ENCODE results near the gene MRAS. TPM values are rescaled to one million over a fixed set of nuclear protein-coding genes. Genes with fewer than 3 reads are reported as not detected.

The MRAS gene
- polyA plus RNA-seq, 1 of the 3 experiments (the other 2 are of a cell fraction), result 25.0 TPM

DNA sequence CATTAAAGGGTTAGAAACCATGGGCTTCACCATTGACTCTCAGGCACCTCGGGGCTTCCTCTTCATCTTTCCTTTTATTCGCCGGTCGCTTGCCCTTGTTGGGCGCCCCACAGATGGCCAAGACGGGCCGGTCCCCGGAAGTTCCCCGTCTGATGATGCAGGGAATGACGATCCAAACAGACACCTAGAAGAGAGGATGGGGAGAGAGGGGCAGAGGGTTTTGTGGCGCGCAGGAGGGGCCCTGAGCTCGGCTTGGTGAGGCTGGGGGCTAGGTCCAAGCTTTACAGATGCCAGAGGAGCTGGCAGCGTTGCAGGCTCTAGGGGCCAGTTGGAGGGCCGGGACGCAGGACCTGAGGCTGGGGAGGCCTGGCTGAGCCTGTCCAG lies 85.5 kb downstream of the MRAS start:
- H3K27me3 ChIP-seq (ENCODE audit: insufficient read depth), result peaks cover 11% of the 10 kb centered on the region; the same call in 1 of the 2 replicates
- no peaks in the 10 kb centered on the region for H3F3A ChIP-seq (replicated peaks; ENCODE audit: insufficient read depth)
- 90% methylated on average over 14 of the region's 16 CpGs for WGBS (ENCODE audit: low lambda C conversion rate)
- no peak overlapping the region for H2AFZ ChIP-seq (ENCODE audit: low read depth)
- H3K4me1 ChIP-seq (ENCODE audit: control insufficient read depth in 1 of 2, insufficient read depth in 2 of 2, low read depth in 1 of 2, low read length in 1 of 2), result peaks cover 0 to 10% of the 10 kb centered on the region in 2 experiments; a peak in 1 of 4 replicates
- no peak for TF ChIP-seq TAF1 (IDR thresholded peaks at IDR 0.05; ENCODE audit: borderline replicate concordance, low read depth, low read length)
- TF ChIP-seq JUND (IDR thresholded peaks at IDR 0.05), result no peak
- TF ChIP-seq RXRA (IDR thresholded peaks at IDR 0.05; ENCODE audit: borderline replicate concordance, low read depth), result no peak
- TF ChIP-seq ELF1 (IDR thresholded peaks at IDR 0.05), result no peak
- no peak for TF ChIP-seq CTCF (IDR thresholded peaks at IDR 0.05)
- TF ChIP-seq IRF3 (IDR thresholded peaks at IDR 0.05; ENCODE audit: low read depth, low read length), result no peak
- TF ChIP-seq FOXM1 (IDR thresholded peaks at IDR 0.05; ENCODE audit: low read depth), result no peak
- no peak for TF ChIP-seq ZBTB33 (IDR thresholded peaks at IDR 0.05; ENCODE audit: borderline replicate concordance, low read depth)
- TF ChIP-seq TCF12 (IDR thresholded peaks at IDR 0.05), result no peak
- no peak for TF ChIP-seq YY1 (IDR thresholded peaks at IDR 0.05; ENCODE audit: low read depth)
- TF ChIP-seq GATA2 (CRISPR knock-in tag; IDR thresholded peaks at IDR 0.05), result no peak
- TF ChIP-seq RAD21 (IDR thresholded peaks at IDR 0.05; ENCODE audit: low read length), result no peak
- no peak for TF ChIP-seq POLR2AphosphoS5 (IDR thresholded peaks at IDR 0.05; ENCODE audit: low read depth, low read length)
- TF ChIP-seq SMC3 (IDR thresholded peaks at IDR 0.05; ENCODE audit: low read depth, low read length), result no peak
- TF ChIP-seq, protein P1, sequence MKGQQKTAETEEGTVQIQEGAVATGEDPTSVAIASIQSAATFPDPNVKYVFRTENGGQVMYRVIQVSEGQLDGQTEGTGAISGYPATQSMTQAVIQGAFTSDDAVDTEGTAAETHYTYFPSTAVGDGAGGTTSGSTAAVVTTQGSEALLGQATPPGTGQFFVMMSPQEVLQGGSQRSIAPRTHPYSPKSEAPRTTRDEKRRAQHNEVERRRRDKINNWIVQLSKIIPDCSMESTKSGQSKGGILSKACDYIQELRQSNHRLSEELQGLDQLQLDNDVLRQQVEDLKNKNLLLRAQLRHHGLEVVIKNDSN (IDR thresholded peaks at IDR 0.05; ENCODE audit: borderline replicate concordance, low read depth), result no peak
- no peak for TF ChIP-seq USF2 (IDR thresholded peaks at IDR 0.05; ENCODE audit: borderline replicate concordance, low read depth, low read length)
- TF ChIP-seq, protein P2, sequence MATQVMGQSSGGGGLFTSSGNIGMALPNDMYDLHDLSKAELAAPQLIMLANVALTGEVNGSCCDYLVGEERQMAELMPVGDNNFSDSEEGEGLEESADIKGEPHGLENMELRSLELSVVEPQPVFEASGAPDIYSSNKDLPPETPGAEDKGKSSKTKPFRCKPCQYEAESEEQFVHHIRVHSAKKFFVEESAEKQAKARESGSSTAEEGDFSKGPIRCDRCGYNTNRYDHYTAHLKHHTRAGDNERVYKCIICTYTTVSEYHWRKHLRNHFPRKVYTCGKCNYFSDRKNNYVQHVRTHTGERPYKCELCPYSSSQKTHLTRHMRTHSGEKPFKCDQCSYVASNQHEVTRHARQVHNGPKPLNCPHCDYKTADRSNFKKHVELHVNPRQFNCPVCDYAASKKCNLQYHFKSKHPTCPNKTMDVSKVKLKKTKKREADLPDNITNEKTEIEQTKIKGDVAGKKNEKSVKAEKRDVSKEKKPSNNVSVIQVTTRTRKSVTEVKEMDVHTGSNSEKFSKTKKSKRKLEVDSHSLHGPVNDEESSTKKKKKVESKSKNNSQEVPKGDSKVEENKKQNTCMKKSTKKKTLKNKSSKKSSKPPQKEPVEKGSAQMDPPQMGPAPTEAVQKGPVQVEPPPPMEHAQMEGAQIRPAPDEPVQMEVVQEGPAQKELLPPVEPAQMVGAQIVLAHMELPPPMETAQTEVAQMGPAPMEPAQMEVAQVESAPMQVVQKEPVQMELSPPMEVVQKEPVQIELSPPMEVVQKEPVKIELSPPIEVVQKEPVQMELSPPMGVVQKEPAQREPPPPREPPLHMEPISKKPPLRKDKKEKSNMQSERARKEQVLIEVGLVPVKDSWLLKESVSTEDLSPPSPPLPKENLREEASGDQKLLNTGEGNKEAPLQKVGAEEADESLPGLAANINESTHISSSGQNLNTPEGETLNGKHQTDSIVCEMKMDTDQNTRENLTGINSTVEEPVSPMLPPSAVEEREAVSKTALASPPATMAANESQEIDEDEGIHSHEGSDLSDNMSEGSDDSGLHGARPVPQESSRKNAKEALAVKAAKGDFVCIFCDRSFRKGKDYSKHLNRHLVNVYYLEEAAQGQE (IDR thresholded peaks at IDR 0.05; ENCODE audit: low read depth, low read length), result no peak
- ChIA-PET POLR2A (no interaction called here), CTCF (interaction anchor here (0.9 to 2.5 kb wide), 7 partner anchors 8 to 491 kb away, joined by 3 to 20 read pairs (median 3); no protein-coding TSS in a partner anchor)
- H3K79me2 ChIP-seq (ENCODE audit: insufficient read depth), result no peaks in the 10 kb centered on the region
- H3K4me3 ChIP-seq (ENCODE audit: low read depth in 2 of 2, low read length in 1 of 2), result no peak overlapping the region; a peak in 1 of 4 replicates
- no peaks in the 10 kb centered on the region for H3K36me3 ChIP-seq (replicated peaks in 1 of 2; ENCODE audit: control insufficient read depth in 1 of 2, insufficient read depth in 2 of 2, low read length in 1 of 2)
- H3K9me3 ChIP-seq, result no peaks in the 10 kb centered on the region
- no peak overlapping the region for H3K9ac ChIP-seq
- DNase-seq, result no peak
- no peaks in the 10 kb centered on the region for H3K9me2 ChIP-seq
- H4K20me1 ChIP-seq (ENCODE audit: insufficient read depth), result no peaks in the 10 kb centered on the region
- H3K4me2 ChIP-seq, result peak overlapping the region; percentile 86; the same call in 1 of the 2 replicates
- no peak overlapping the region for H3K27ac ChIP-seq (ENCODE audit: low read depth in 2 of 2, low read length in 1 of 2)

All from SK-N-SH (cell line).